Loucy (cell line): ENCODE results near the gene CYBA.

Experiments used
- EZH2phosphoT487 ChIP-seq: fragments of 200-600 bp; IDR thresholded peaks from 2 replicates; pipeline ENCODE4 v1.6.1; 2018; ENCODE audit warnings: antibody characterized with exemption, mild to moderate bottlenecking, moderate library complexity, borderline replicate concordance
- TF ChIP-seq, protein P1 (sequence below): fragments of 200-600 bp; sonication (generic); conservative IDR thresholded peaks from 2 replicates; pipeline ENCODE4 v1.5.1; 2014; ENCODE audit warnings: mild to moderate bottlenecking, antibody characterized with exemption, low read length

DNA sequence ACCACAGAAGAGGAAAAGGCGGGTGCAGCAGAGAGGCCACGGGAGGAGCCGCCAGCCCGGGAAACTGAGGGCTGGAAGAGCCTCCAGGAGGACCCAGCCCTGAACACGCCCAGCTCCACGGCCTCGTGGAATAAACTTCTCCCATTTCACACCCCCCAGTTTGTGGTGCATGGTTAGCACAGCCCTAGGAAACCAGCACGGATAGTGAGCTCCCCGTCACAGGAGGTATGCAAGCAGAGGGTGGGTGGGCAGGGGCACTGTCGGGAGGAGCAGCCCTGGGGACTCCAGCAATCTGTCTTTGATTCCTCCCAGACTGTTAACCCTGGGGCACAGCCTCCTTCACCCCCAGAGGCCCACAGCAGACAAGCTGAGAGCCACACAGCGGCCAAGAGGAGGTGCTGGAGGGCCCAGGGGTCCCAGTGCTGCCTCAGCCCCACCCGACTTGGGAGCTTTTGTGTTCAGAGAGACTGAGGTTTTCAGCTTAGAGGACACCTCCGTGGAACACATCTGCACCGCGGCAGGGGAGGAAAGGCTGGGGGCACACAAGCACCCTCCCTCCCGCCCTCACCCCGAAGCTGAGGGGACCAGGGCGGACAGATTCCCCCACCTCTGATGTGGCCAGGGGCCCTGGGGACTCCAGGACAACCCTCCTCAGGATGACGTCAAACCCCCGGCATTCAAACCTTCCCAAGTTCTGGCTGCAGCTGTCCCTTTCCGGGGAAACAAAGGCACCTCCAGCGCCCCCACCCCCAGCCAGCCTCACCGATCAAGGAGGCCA lies 14.2 kb downstream of the CYBA start:
- TF ChIP-seq, protein P1, sequence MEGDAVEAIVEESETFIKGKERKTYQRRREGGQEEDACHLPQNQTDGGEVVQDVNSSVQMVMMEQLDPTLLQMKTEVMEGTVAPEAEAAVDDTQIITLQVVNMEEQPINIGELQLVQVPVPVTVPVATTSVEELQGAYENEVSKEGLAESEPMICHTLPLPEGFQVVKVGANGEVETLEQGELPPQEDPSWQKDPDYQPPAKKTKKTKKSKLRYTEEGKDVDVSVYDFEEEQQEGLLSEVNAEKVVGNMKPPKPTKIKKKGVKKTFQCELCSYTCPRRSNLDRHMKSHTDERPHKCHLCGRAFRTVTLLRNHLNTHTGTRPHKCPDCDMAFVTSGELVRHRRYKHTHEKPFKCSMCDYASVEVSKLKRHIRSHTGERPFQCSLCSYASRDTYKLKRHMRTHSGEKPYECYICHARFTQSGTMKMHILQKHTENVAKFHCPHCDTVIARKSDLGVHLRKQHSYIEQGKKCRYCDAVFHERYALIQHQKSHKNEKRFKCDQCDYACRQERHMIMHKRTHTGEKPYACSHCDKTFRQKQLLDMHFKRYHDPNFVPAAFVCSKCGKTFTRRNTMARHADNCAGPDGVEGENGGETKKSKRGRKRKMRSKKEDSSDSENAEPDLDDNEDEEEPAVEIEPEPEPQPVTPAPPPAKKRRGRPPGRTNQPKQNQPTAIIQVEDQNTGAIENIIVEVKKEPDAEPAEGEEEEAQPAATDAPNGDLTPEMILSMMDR: no peak
- no peak for TF ChIP-seq EZH2phosphoT487
